Glomerular visceral epithelial cell (primary cell): ENCODE data around the gene POMT1.

Source experiments
- DNase-seq: peaks from one replicate; pipeline ENCODE4 v3.0.0-alpha.2; 2016; ENCODE audit errors: extremely low spot score

Gene POMT1

DNA sequence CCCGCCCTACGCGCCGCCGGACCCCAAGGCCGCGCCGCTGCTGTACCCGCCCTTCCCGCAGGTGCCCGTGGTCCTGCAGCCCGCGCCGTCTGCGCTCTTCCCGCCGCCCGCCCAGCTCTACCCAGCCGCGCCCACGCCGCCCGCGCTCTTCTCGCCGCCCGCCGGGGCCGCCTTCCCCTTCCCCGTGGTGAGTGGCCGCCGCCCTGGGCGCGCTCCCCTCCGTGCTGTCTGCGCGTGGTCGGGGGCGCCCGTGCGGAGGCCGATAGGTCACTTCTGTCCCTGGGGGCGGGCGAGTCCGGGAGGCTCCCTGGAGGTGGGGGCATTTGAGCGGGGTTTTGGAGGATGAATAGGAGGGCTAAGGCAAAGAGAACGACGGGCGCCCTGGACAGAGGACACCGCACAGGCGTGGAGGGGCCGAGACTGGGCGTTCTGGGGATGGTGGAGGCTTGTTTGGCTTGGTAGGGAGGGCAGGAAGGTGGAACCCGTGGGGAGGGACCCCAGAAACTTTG is 52.2 kb downstream of the POMT1 start:
- no peak for DNase-seq

DNA sequence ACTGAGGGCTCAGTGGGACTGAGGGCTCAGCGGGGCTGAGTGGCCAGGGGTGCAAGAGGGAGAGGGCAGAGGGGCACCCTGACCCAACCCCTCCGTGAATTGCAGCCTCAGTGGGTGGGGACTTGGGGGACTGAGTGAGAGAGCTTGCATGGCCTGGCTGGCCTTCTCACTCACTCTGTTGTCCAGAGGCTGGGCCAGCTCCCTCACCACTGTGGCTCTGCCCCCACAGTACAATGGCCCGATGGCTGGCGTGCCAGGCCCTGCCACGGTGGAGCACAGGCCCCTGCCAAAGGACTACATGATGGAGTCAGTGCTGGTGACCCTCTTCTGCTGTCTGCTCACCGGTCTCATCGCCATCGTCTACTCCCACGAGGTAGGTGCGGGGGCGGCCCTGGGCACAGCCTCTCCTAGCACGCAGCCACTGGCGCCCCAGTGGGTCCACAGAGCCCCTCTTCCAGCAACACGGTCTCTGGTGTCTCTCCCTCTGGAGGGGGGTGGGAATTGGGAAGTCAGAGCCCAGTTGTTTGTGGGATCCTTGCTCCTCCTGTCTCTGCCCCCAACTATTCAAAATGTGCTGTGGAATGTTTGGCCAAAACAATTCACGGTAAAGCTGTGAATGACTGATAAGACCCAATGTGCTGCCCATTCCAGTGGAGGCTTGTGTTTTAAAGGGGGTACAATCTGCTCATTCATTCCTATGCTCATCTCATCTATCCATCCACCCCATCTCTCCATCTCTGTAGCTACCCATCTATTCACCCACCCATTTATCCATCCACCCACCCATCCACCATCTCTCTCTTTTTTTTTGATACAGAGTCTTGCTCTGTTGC is 53.3 kb downstream of the POMT1 start:
- DNase-seq = no peak

DNA sequence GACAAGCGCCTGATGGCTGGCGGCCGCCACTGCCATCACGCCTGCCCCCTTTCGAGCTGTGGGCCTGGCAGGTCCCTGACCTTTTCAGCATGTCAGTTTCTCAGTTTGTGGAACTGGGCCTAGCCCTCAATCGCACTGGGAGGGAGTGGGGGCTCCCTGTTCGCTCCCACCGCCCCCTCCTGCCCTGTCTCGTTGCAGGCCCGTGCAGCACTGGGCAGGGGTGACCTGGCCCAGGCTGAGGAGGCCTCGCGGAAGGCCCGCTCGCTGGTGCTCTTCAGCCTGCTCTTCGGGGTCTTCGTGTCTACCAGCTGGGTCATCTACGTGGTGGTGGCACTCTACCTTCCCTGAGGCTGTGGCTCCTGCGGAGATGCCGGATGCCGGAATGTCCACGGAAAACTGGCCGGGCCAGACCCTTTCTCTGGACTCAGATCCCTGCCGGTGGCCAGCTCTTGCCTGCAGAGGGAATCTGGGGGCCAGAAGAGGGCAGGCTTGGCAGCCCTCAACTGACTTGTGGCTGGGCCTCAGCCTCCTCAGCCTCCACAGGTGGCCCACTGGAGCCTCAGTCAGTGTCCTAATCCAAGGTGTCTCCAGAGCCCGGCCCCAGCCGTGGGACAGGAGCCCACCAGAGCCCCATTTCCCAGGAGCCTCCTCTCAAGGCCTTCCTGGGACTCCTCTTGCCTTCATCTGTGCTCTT is 55.3 kb downstream of the POMT1 start:
- no peak for DNase-seq

DNA sequence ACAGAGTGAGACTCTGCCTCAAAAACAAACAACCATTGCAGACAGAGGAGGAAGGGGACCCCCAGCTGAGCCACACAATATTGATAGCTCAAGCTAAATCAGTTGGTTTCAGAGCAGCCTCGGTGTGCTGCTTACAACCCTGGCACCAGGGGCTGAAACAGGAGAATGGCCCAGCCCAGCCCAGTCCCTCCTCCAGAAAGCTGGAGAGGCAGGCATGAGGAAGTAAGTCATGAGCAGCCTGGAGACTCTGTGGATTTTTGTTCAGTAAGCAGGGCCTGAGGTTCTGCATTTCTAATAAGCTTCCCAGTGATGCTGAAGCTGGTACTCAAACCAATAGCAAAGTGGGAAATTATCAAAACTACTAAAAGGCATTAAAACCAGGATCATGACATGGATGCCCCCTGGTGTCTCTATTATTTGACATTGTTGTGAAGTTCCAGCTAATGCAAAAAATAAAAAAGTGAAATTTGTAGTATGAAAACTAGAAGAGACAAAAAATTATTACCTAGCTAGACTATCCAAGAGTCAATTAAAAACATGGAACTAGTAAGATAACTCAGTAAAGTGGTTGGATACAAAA is 56.8 kb downstream of the POMT1 start:
- DNase-seq = no peak

- peak; percentile 48 for DNase-seq
Observed at GRCh38 chr9:131562032-131562959, 59.6 kb downstream of the POMT1 start.

- DNase-seq = no peak
Observed at GRCh38 chr9:131565369-131565768, 62.7 kb downstream of the POMT1 start.

DNA sequence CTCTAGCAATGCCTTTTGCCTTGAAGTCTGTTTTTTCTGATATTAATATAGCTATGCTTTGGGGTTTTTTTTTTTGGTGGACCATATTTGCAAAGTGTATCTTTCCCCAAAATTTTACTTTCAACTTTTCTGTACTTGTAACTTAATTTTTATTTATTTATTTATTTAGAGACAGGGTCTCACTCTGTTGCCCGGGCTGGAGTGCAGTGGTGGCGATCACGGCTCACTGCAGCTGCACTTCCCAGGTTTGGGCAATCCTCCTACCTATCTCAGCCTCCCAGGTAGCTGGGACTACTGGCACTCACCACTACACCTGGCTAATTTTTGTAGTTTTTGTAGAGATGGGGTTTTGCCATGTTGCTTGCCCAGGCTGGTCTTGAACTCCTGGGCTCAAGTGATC is 63.4 kb downstream of the POMT1 start:
- no peak for DNase-seq

DNA sequence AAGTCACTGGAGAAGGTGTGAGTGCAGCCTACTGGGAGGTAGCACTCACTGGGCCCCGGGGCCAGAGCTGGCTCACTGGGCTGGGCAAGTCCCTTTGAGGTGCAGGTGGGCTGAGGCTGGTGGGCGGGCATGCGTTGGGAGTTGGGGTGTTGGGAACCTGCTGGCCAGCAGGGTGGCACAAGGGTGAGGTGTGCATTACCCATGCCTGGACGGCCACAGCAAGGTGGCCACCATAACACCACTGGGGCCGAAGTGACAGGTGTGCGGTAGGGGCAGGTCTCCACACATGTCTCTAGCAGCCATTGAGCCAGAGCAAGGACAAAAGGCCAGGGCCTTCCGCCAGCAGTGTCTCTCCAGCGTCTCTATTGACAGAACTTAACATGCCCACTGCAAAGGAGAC is 65.2 kb downstream of the POMT1 start:
- DNase-seq = no peak
